ENCODE results near the gene NATD1. TPM values are rescaled to one million over a fixed set of nuclear protein-coding genes. Genes with fewer than 3 reads are reported as not detected.

The NATD1 gene
- total and polyA plus RNA-seq, 9 of the 15 experiments (the other 6 are each of a cell fraction or from before 2014, with no cell fraction given) = 0.24 to 5.4 (median 1.6) TPM

DNA sequence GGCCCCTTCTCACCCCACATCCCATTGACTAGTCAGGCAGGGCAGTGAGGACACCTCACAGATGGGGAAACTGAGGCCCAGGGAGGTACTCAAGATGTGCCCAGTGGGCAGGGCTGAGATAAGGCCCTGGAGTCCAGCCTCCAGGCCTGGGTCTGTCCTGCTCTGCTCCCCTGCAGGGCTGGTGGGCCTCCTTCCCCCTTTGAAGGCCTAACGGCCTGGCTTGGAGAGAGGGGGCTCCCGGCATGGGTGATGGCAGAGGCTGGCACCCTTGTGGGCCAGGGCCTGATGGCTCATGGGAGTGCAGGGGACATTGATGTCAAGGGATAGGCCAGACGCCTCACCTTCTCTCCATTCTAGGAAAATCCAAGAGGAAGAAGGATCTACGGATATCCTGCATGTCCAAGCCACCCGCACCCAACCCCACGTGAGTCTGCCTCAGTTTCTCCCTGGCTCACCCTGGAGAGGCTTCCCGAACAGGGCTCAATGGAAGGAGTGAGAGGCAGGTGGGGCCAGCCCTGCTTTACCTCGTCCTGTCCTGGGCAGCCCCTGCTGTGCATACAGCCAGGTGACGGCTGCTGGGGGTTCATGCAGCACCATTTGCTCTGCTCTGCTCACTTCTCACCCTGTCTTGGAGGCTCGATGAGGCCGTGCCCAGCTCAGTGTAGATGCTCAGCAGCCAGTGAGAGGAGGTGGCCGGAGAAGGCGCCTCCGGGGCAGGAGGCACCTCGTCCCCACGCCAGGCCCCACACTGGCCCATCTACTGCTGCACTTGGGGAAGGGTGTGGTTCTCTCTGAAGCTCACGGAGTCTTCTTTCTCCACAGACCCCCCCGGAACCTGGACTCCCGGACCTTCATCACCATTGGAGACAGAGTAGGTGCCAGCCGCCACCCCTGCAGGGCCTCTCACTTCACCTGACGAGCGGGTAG is 45.1 kb upstream of the NATD1 start:
- H3K79me2 ChIP-seq (ENCODE audit: control insufficient read depth, insufficient read depth, low read length) = no peaks in the 10 kb centered on the region
- H3K4me2 ChIP-seq (ENCODE audit: insufficient read depth, low read length) = no peak overlapping the region
- no peak overlapping the region for H3K27ac ChIP-seq (ENCODE audit: extremely low read depth, low read depth, low read length)
- ATAC-seq (no peak), FAIRE-seq (no peak), DNase-seq (ENCODE audit: extremely low read depth in 1 of 4, low spot score in 3 of 4) (peak in 1 of 4 experiments; percentile 6)
- no peak overlapping the region for H2AFZ ChIP-seq (ENCODE audit: low read depth, low read length)
- in situ Hi-C loops (cut with MboI) (loop anchor here (10.0 to 25.0 kb wide), 2 partner anchors 764 to 1086 kb away; no protein-coding TSS in a partner anchor), intact Hi-C loops (cut with micrococcal nuclease) (no loop called here)
- 46% methylated on average over 20 of the region's 22 CpGs for WGBS (ENCODE audit: insufficient coverage, low coverage, missing lambda C conversion rate)
- H3K9me3 ChIP-seq (replicated peaks; ENCODE audit: control insufficient read depth, insufficient read depth, low read depth, low read length) = no peaks in the 10 kb centered on the region
- TF ChIP-seq FOXJ3 (CRISPR knock-in tag; IDR thresholded peaks at IDR 0.05) (no peak), KDM1A (IDR thresholded peaks at IDR 0.05) (no peak), OTX1 (CRISPR knock-in tag; IDR thresholded peaks at IDR 0.05) (no peak), PHTF2 (CRISPR knock-in tag; IDR thresholded peaks at IDR 0.05) (no peak), ZNF24 (IDR thresholded peaks at IDR 0.05) (no peak), CXXC5 (CRISPR knock-in tag; IDR thresholded peaks at IDR 0.05) (no peak), MAZ (CRISPR knock-in tag; conservative IDR thresholded peaks at IDR 0.05 in 1 of 2, IDR thresholded peaks at IDR 0.05 in 1 of 2) (no peak)
- CTCF ChIA-PET (ENCODE audit: low intra/inter-chr PET ratio) = no interaction called here
- H3K27me3 ChIP-seq (ENCODE audit: control insufficient read depth in 2 of 2, insufficient read depth in 2 of 2, low read length in 2 of 2) = no peaks in the 10 kb centered on the region
- no TSS peak for BruUV-seq (replicated peaks)
- peaks cover 3% of the 10 kb centered on the region for H3K9me1 ChIP-seq (ENCODE audit: control insufficient read depth, insufficient read depth, low read length)
- POLR2A ChIA-PET = no interaction called here
- H3K4me3 ChIP-seq = no peak overlapping the region
- peaks cover 4 to 51% of the 10 kb centered on the region in 2 experiments; a peak in 4 of 5 replicates for H3K4me1 ChIP-seq (replicated peaks in 1 of 2; ENCODE audit: control insufficient read depth in 2 of 2, insufficient read depth in 2 of 2, low read length in 2 of 2)
- no peak overlapping the region; a peak in 1 of 4 replicates for H3K9ac ChIP-seq (ENCODE audit: insufficient read depth in 1 of 2, low read depth in 2 of 2, low read length in 2 of 2)
- peaks cover 16% of the 10 kb centered on the region; the same call in 2 of the 3 replicates for H3K36me3 ChIP-seq (ENCODE audit: control insufficient read depth, insufficient read depth, low read length)
- H4K20me1 ChIP-seq (replicated peaks; ENCODE audit: control insufficient read depth, insufficient read depth, low read length) = peaks cover 15% of the 10 kb centered on the region; the same call in 1 of the 2 replicates

All from K562 (cell line).